ENCODE results near the gene TESPA1. TPM values are rescaled to one million over a fixed set of nuclear protein-coding genes. Genes with fewer than 3 reads are reported as not detected.

Gene TESPA1
- total and polyA plus RNA-seq, 4 experiments from 2014 or later, result 105 to 287 (median 243) TPM

- DNase-seq, result no peak
- H3K27me3 ChIP-seq (ENCODE audit: insufficient read depth, low read length), result no peaks in the 10 kb centered on the region
- peak overlapping the region in 1 of 7 donors; percentile 38 for H3K27ac Mint-ChIP-seq
- no peaks in the 10 kb centered on the region for H3K27me3 Mint-ChIP-seq
- ChIA-PET CTCF (ENCODE audit: partially characterized antibody) (interaction anchor here (1.1 kb wide), 1 partner anchor 86 kb away, joined by 3 read pairs; no protein-coding TSS in a partner anchor), POLR2A (ENCODE audit: partially characterized antibody) (no interaction called here)
- H3K9me3 Mint-ChIP-seq, result no peaks in the 10 kb centered on the region
- H3K9me3 ChIP-seq (ENCODE audit: control insufficient read depth in 1 of 2, low read length in 2 of 2), result no peaks in the 10 kb centered on the region
- H3K4me1 Mint-ChIP-seq, result peaks cover 2 to 11% (median 4%) of the 10 kb centered on the region in 4 donors
- no peak overlapping the region for H3K27ac ChIP-seq (ENCODE audit: low read depth, low read length)
- intact Hi-C loops (cut with micrococcal nuclease), result no loop called here
- peaks cover 20 to 27% of the 10 kb centered on the region in 2 donors for H3K36me3 Mint-ChIP-seq
- H3K4me3 ChIP-seq (ENCODE audit: low read length in 2 of 2), result no peak overlapping the region
- H3K4me3 Mint-ChIP-seq, result no peak overlapping the region
- no peaks in the 10 kb centered on the region for H3K36me3 ChIP-seq (ENCODE audit: insufficient read depth, low read length)
- H3K4me1 ChIP-seq (ENCODE audit: insufficient read depth, low read length), result peaks cover under 1% of the 10 kb centered on the region
These were observed 42.9 kb downstream of the TESPA1 start for GRCh38 chr12:54941659-54942058.

- Histone ChIP-seq H3K9me3 (ENCODE audit: control insufficient read depth in 1 of 2, low read length in 2 of 2) (no peaks in the 10 kb centered on the region), H3K4me1 (ENCODE audit: insufficient read depth, low read length) (peaks cover 9% of the 10 kb centered on the region), H3K4me3 (ENCODE audit: low read length in 2 of 2) (no peak overlapping the region), H3K27ac (ENCODE audit: low read depth, low read length) (no peak overlapping the region), H3K27me3 (ENCODE audit: insufficient read depth, low read length) (no peaks in the 10 kb centered on the region), H3K36me3 (ENCODE audit: insufficient read depth, low read length) (no peaks in the 10 kb centered on the region)
- Mint-ChIP-seq H3K36me3 (peaks cover 20 to 23% of the 10 kb centered on the region in 2 donors), H3K4me1 (peaks cover 10 to 14% (median 11%) of the 10 kb centered on the region in 4 donors), H3K27ac (peak overlapping the region in 3 of 7 donors; percentile 17 to 39 (median 28)), H3K27me3 (no peaks in the 10 kb centered on the region), H3K4me3 (no peak overlapping the region), H3K9me3 (no peaks in the 10 kb centered on the region)
- DNase-seq, result no peak
- CTCF ChIA-PET (ENCODE audit: partially characterized antibody), result interaction anchor here (0.8 to 1.1 kb wide), 2 partner anchors 85 to 191 kb away, joined by 3 read pairs; no protein-coding TSS in a partner anchor
- POLR2A ChIA-PET (ENCODE audit: partially characterized antibody), result no interaction called here
- intact Hi-C loops (cut with micrococcal nuclease), result no loop called here
These were observed 43.7 kb downstream of the TESPA1 start for GRCh38 chr12:54940727-54941315.

- Histone ChIP-seq H3K9me3 (ENCODE audit: control insufficient read depth in 1 of 2, low read length in 2 of 2) (no peaks in the 10 kb centered on the region), H3K4me1 (ENCODE audit: insufficient read depth, low read length) (peaks cover 38% of the 10 kb centered on the region), H3K36me3 (ENCODE audit: insufficient read depth, low read length) (no peaks in the 10 kb centered on the region), H3K27me3 (ENCODE audit: insufficient read depth, low read length) (no peaks in the 10 kb centered on the region), H3K27ac (ENCODE audit: low read depth, low read length) (no peak overlapping the region), H3K4me3 (ENCODE audit: low read length in 2 of 2) (no peak overlapping the region)
- ChIA-PET CTCF (ENCODE audit: partially characterized antibody) (interaction anchor here (0.9 to 4.3 kb wide), 2 partner anchors 16 to 188 kb away, joined by 3 to 32 read pairs; no protein-coding TSS in a partner anchor), POLR2A (ENCODE audit: partially characterized antibody) (interaction anchor here (6.4 kb wide), 1 partner anchor 46 kb away, joined by 50 read pairs; the partner anchor contains the start of gene TESPA1)
- H3K27ac Mint-ChIP-seq, result peak overlapping the region in 3 of 7 donors; percentile 15 to 73 (median 65)
- DNase-seq, result no peak
- intact Hi-C loops (cut with micrococcal nuclease), result no loop called here
- no peak overlapping the region for H3K4me3 Mint-ChIP-seq
- peaks cover 20 to 25% of the 10 kb centered on the region in 2 donors for H3K36me3 Mint-ChIP-seq
- H3K4me1 Mint-ChIP-seq, result peaks cover 30 to 42% (median 35%) of the 10 kb centered on the region in 4 donors
- no peaks in the 10 kb centered on the region for H3K27me3 Mint-ChIP-seq
- H3K9me3 Mint-ChIP-seq, result no peaks in the 10 kb centered on the region
These were observed 46.6 kb downstream of the TESPA1 start for GRCh38 chr12:54937929-54938328.

- peak overlapping the region in 4 of 7 donors; percentile 32 to 84 (median 72) for H3K27ac Mint-ChIP-seq
- CTCF ChIA-PET (ENCODE audit: partially characterized antibody), result interaction anchor here (0.9 to 4.4 kb wide), 8 partner anchors 10 to 187 kb away, joined by 3 to 32 read pairs (median 12); partner anchors contain the start of gene MUCL1
- intact Hi-C loops (cut with micrococcal nuclease), result no loop called here
- H3K27me3 Mint-ChIP-seq, result no peaks in the 10 kb centered on the region
- Histone ChIP-seq H3K4me1 (ENCODE audit: insufficient read depth, low read length) (peaks cover 43% of the 10 kb centered on the region), H3K9me3 (ENCODE audit: control insufficient read depth in 1 of 2, low read length in 2 of 2) (no peaks in the 10 kb centered on the region), H3K27ac (ENCODE audit: low read depth, low read length) (no peak overlapping the region), H3K36me3 (ENCODE audit: insufficient read depth, low read length) (no peaks in the 10 kb centered on the region), H3K4me3 (ENCODE audit: low read length in 2 of 2) (no peak overlapping the region), H3K27me3 (ENCODE audit: insufficient read depth, low read length) (no peaks in the 10 kb centered on the region)
- peaks cover 31 to 48% (median 38%) of the 10 kb centered on the region in 4 donors for H3K4me1 Mint-ChIP-seq
- peaks cover 17 to 23% of the 10 kb centered on the region in 2 donors for H3K36me3 Mint-ChIP-seq
- POLR2A ChIA-PET (ENCODE audit: partially characterized antibody), result interaction anchor here (6.4 kb wide), 1 partner anchor 46 kb away, joined by 50 read pairs; the partner anchor contains the start of gene TESPA1
- H3K4me3 Mint-ChIP-seq, result no peak overlapping the region
- DNase-seq, result no peak
- no peaks in the 10 kb centered on the region for H3K9me3 Mint-ChIP-seq
These were observed 47.2 kb downstream of the TESPA1 start for GRCh38 chr12:54937376-54937775.

GRCh38 chr12:54936736-54937135 is 47.8 kb downstream of the TESPA1 start:
- intact Hi-C loops (cut with micrococcal nuclease), result no loop called here
- DNase-seq, result no peak
- Histone ChIP-seq H3K4me1 (ENCODE audit: insufficient read depth, low read length) (peaks cover 45% of the 10 kb centered on the region), H3K27me3 (ENCODE audit: insufficient read depth, low read length) (no peaks in the 10 kb centered on the region), H3K4me3 (ENCODE audit: low read length in 2 of 2) (no peak overlapping the region), H3K36me3 (ENCODE audit: insufficient read depth, low read length) (no peaks in the 10 kb centered on the region), H3K9me3 (ENCODE audit: control insufficient read depth in 1 of 2, low read length in 2 of 2) (no peaks in the 10 kb centered on the region), H3K27ac (ENCODE audit: low read depth, low read length) (no peak overlapping the region)
- H3K27me3 Mint-ChIP-seq, result no peaks in the 10 kb centered on the region
- H3K4me3 Mint-ChIP-seq, result peak overlapping the region in 1 of 8 donors; percentile 6
- peaks cover 21 to 22% of the 10 kb centered on the region in 2 donors for H3K36me3 Mint-ChIP-seq
- peaks cover 0 to 3% (median 0%) of the 10 kb centered on the region in 8 donors for H3K9me3 Mint-ChIP-seq
- H3K4me1 Mint-ChIP-seq, result peaks cover 33 to 53% (median 42%) of the 10 kb centered on the region in 4 donors
- peak overlapping the region; percentile 39 to 96 (median 86) for H3K27ac Mint-ChIP-seq
- CTCF ChIA-PET (ENCODE audit: partially characterized antibody), result interaction anchor here (0.9 to 4.4 kb wide), 10 partner anchors 9 to 187 kb away, joined by 3 to 32 read pairs (median 17); partner anchors contain the start of genes MUCL1 and TESPA1
- POLR2A ChIA-PET (ENCODE audit: partially characterized antibody), result interaction anchor here (1.1 to 6.4 kb wide), 6 partner anchors 8 to 131 kb away, joined by 3 to 50 read pairs (median 9); partner anchors contain the start of gene TESPA1

GRCh38 chr12:54935235-54935951 is 49.2 kb downstream of the TESPA1 start:
- H3K27me3 Mint-ChIP-seq, result no peaks in the 10 kb centered on the region
- Histone ChIP-seq H3K27ac (ENCODE audit: low read depth, low read length) (peak overlapping the region; percentile 35), H3K27me3 (ENCODE audit: insufficient read depth, low read length) (no peaks in the 10 kb centered on the region), H3K4me3 (ENCODE audit: low read length in 2 of 2) (no peak overlapping the region), H3K9me3 (ENCODE audit: control insufficient read depth in 1 of 2, low read length in 2 of 2) (no peaks in the 10 kb centered on the region), H3K36me3 (ENCODE audit: insufficient read depth, low read length) (no peaks in the 10 kb centered on the region), H3K4me1 (ENCODE audit: insufficient read depth, low read length) (peaks cover 45% of the 10 kb centered on the region)
- H3K4me1 Mint-ChIP-seq, result peaks cover 33 to 53% (median 44%) of the 10 kb centered on the region in 4 donors
- H3K9me3 Mint-ChIP-seq, result peaks cover 0 to 10% (median 7%) of the 10 kb centered on the region in 8 donors
- H3K36me3 Mint-ChIP-seq, result peaks cover 18 to 31% of the 10 kb centered on the region in 2 donors
- peak overlapping the region in 7 of 8 donors; percentile 42 to 85 (median 74) for H3K4me3 Mint-ChIP-seq
- CTCF ChIA-PET (ENCODE audit: partially characterized antibody), result interaction anchor here (0.6 to 4.4 kb wide), 19 partner anchors 21 to 233 kb away, joined by 3 to 32 read pairs (median 5); partner anchors contain the start of genes MUCL1 and TESPA1
- intact Hi-C loops (cut with micrococcal nuclease), result loop anchor here (1.0 to 2.0 kb wide), 5 partner anchors 23 to 212 kb away; partner anchors contain the start of gene MUCL1
- DNase-seq, result peak; percentile 53 to 71 (median 60)
- peak overlapping the region; percentile 80 to 96 (median 91) for H3K27ac Mint-ChIP-seq
- POLR2A ChIA-PET (ENCODE audit: partially characterized antibody), result interaction anchor here (0.6 to 6.4 kb wide), 16 partner anchors 9 to 195 kb away, joined by 3 to 50 read pairs (median 4); partner anchors contain the start of gene TESPA1
